ENCODE measurements around the gene FCHSD2.

The FCHSD2 gene

DNA sequence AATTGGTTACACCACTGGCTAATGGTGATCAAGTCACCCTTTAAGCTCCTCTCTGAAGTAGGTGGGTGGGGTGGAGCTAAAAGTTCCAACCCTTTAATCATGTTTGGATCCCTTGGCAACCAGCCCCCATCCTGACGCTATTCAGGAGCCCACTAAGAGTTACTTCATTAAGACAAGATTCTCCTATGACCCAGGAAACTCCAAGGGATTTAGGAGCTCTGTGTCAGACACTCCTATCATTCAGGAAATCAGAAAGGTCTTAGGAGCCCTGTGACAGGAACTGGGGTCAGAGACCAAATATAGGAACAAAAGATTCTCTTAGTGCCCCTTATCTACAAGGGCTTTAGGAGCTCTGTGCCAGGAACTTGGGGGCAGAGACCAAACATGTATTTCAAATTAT is 186.7 kb downstream of the FCHSD2 start:
- H3K9me3 ChIP-seq, result no peaks in the 10 kb centered on the region
- no peak for DNase-seq (ENCODE audit: low spot score in 2 of 2)
- in situ Hi-C loops (cut with MboI; ENCODE audit: low sequenced_read_pairs), result no loop called here
- no peaks in the 10 kb centered on the region for H3K27me3 ChIP-seq (ENCODE audit: low read depth)
- no peaks in the 10 kb centered on the region for H3K4me1 ChIP-seq
- no peak overlapping the region for H3K4me3 ChIP-seq
- no peaks in the 10 kb centered on the region for H3K36me3 ChIP-seq (replicated peaks)

DNA sequence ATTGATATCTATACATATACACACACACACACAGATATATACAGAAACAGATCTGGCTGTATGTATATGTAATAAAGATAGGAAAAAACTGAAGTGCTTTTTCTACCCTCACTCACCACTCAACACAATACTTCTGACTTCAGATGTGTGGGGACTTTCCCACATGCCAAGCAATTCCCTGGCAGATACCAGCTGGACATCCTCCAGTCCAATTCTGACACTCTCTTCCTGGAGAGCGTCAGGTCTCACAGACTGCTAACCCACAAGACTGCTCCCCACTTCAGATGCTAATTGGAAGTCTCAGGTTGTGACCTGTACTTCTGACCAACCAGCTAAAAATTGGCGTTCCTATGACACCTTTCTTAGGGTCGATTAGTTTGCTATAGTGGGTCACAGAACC is 187.3 kb downstream of the FCHSD2 start:
- H3K4me3 ChIP-seq, result no peak overlapping the region
- H3K9me3 ChIP-seq, result no peaks in the 10 kb centered on the region
- in situ Hi-C loops (cut with MboI; ENCODE audit: low sequenced_read_pairs), result no loop called here
- no peak for DNase-seq (ENCODE audit: low spot score in 2 of 2)
- H3K36me3 ChIP-seq (replicated peaks), result no peaks in the 10 kb centered on the region
- no peaks in the 10 kb centered on the region for H3K4me1 ChIP-seq
- H3K27me3 ChIP-seq (ENCODE audit: low read depth), result no peaks in the 10 kb centered on the region

DNA sequence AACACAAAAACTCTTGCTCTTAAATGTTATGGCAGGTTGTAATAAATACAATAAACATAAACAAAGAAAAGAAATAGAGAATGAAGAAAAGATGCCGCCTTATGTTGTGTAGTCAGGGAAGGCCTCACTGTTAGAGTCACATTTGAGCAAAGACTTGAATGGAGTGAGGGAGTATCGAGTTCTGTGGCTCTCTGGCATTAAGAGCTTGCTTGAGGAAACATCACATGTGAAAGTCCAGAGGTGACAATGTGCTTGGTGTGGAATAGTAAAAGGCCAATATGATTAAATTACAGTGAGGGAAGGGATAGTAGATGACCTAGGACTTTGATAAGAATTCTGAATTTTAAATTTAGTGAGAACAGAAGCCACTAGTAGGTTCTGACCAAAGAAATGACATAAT is 188.5 kb downstream of the FCHSD2 start:
- Histone ChIP-seq H3K9me3 (no peaks in the 10 kb centered on the region), H3K27me3 (ENCODE audit: low read depth) (no peaks in the 10 kb centered on the region), H3K36me3 (replicated peaks) (no peaks in the 10 kb centered on the region), H3K4me1 (no peaks in the 10 kb centered on the region), H3K4me3 (no peak overlapping the region)
- DNase-seq (ENCODE audit: low spot score in 2 of 2), result no peak
- in situ Hi-C loops (cut with MboI; ENCODE audit: low sequenced_read_pairs), result no loop called here

DNA sequence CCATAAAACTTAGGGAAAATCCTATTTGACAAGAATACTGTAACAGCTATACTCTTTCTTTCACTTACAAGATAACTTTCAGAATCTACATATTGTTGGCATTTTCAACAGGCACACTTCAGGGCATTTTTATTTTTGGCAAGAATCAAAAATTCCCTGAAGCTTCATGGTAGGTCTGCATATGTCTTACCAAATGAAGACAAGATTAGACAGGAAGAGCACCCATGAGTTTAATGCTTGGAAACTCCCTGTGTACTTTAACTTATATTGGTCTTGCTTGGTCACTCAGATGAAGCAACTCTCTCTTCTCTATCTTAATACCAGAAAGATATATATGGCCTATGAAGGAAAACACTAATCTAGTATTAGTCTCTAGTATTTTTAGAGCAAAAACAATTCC is 190.2 kb downstream of the FCHSD2 start:
- no peaks in the 10 kb centered on the region for H3K27me3 ChIP-seq (ENCODE audit: low read depth)
- in situ Hi-C loops (cut with MboI; ENCODE audit: low sequenced_read_pairs), result no loop called here
- no peak overlapping the region for H3K4me3 ChIP-seq
- H3K9me3 ChIP-seq, result no peaks in the 10 kb centered on the region
- DNase-seq (ENCODE audit: low spot score in 2 of 2), result no peak
- no peaks in the 10 kb centered on the region for H3K36me3 ChIP-seq (replicated peaks)
- H3K4me1 ChIP-seq, result no peaks in the 10 kb centered on the region

DNA sequence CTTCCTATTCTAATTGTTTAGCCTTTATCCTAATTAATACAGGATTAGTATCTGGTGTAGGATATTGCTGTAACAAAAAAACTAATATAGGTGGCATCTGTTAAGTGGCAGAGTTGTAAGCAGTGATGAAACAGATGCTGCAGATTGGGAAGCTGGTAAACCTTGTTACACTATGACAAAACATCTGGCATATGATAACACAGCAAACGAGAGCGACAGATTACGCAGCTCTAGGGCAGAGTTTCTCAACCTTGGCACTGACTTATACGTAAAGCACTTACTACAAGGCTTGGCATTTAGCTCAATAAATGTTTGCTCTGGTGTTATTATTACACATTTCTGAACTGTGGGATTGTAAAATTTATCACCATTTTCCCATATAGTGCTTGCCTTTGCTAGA is 190.9 kb downstream of the FCHSD2 start:
- no peak overlapping the region for H3K4me3 ChIP-seq
- no peak for DNase-seq (ENCODE audit: low spot score in 2 of 2)
- H3K9me3 ChIP-seq, result no peaks in the 10 kb centered on the region
- no peaks in the 10 kb centered on the region for H3K4me1 ChIP-seq
- H3K27me3 ChIP-seq (ENCODE audit: low read depth), result no peaks in the 10 kb centered on the region
- H3K36me3 ChIP-seq (replicated peaks), result no peaks in the 10 kb centered on the region
- in situ Hi-C loops (cut with MboI; ENCODE audit: low sequenced_read_pairs), result no loop called here

DNA sequence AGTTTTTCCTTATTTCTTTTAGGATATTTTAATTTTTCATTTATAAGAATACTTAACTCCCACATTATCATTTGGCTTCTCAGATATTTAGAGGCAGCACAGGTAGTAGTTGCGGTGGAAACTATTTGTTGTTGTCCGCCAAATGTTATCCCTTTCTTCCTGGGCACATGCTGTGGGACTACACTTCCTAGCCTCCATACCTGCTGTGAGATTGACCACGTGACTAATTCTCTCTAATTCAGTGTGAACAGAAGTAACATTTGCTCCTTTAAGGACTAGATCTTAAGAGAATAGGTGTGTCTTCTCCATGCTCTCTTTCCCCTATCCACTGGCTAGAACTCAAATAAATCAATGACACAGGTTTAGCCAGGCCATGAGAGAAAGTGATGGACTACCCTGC is 191.4 kb downstream of the FCHSD2 start:
- Histone ChIP-seq H3K27me3 (ENCODE audit: low read depth) (no peaks in the 10 kb centered on the region), H3K9me3 (no peaks in the 10 kb centered on the region), H3K36me3 (replicated peaks) (no peaks in the 10 kb centered on the region), H3K4me1 (no peaks in the 10 kb centered on the region), H3K4me3 (no peak overlapping the region)
- in situ Hi-C loops (cut with MboI; ENCODE audit: low sequenced_read_pairs), result no loop called here
- no peak for DNase-seq (ENCODE audit: low spot score in 2 of 2)

DNA sequence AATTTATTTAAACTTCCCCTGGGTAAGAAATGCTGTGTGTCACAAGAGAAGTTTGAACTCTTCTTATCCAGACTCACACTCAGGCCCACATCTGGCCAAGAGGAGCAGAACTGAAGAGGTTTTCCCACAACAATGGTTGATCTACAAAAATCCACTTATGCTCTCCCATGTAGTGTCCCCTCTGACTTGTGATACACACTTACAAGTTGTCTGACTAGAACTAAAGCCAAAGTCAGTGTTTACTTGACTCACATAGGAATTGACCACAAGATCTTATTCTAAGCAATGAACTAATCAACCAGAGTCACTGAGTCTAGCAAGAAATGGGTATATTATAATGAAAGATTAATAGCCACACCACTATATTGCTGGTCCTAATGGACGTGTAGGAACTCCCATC is 194.9 kb downstream of the FCHSD2 start:
- H3K36me3 ChIP-seq (replicated peaks), result no peaks in the 10 kb centered on the region
- no peaks in the 10 kb centered on the region for H3K4me1 ChIP-seq
- DNase-seq (ENCODE audit: low spot score in 2 of 2), result no peak
- no peaks in the 10 kb centered on the region for H3K27me3 ChIP-seq (ENCODE audit: low read depth)
- in situ Hi-C loops (cut with MboI; ENCODE audit: low sequenced_read_pairs), result no loop called here
- H3K4me3 ChIP-seq, result no peak overlapping the region
- H3K9me3 ChIP-seq, result no peaks in the 10 kb centered on the region

DNA sequence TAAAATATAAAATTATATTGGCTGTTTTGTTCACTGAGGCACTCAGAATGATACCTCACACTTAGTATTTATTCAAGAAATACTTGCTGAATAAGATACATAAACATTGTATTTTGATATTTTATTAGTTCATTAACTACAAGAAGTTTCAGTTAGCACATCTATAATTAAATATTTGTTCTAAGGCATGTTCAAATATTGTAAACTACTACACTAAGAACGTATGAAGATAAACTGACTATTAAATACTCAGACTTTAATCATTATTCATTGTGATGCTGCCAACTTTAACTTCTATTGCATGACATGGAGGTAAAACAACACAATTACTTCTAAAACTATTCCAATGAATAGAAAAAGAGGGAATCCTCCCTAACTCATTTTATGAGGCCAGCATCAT is 198.5 kb downstream of the FCHSD2 start:
- H3K9me3 ChIP-seq, result no peaks in the 10 kb centered on the region
- in situ Hi-C loops (cut with MboI; ENCODE audit: low sequenced_read_pairs), result no loop called here
- H3K4me3 ChIP-seq, result no peak overlapping the region
- H3K4me1 ChIP-seq, result no peaks in the 10 kb centered on the region
- no peaks in the 10 kb centered on the region for H3K27me3 ChIP-seq (ENCODE audit: low read depth)
- H3K36me3 ChIP-seq (replicated peaks), result no peaks in the 10 kb centered on the region
- DNase-seq (ENCODE audit: low spot score in 2 of 2), result no peak

DNA sequence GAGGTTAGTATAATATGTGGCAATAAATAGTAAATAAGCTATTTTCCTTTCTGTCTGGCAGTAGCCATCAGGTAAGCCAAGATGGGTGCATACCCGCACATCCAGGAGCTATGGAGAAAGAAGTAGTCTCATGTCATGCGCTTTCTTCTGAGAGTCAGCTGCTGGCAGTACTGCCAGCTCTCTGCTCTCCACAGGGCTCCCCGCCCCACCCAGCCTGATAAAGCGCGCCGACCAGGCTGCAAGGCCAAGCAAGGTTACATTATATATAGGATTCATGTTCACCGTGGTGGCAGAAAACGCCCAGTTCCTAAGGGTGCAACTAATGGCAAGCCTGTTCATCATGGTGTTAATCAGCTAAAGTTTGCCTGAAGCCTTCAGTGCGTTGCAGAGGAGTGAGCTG is 201.7 kb downstream of the FCHSD2 start:
- H3K36me3 ChIP-seq (replicated peaks), result no peaks in the 10 kb centered on the region
- DNase-seq (ENCODE audit: low spot score in 2 of 2), result no peak
- H3K4me3 ChIP-seq, result no peak overlapping the region
- no peaks in the 10 kb centered on the region for H3K27me3 ChIP-seq (ENCODE audit: low read depth)
- in situ Hi-C loops (cut with MboI; ENCODE audit: low sequenced_read_pairs), result no loop called here
- H3K4me1 ChIP-seq, result no peaks in the 10 kb centered on the region
- no peaks in the 10 kb centered on the region for H3K9me3 ChIP-seq

DNA sequence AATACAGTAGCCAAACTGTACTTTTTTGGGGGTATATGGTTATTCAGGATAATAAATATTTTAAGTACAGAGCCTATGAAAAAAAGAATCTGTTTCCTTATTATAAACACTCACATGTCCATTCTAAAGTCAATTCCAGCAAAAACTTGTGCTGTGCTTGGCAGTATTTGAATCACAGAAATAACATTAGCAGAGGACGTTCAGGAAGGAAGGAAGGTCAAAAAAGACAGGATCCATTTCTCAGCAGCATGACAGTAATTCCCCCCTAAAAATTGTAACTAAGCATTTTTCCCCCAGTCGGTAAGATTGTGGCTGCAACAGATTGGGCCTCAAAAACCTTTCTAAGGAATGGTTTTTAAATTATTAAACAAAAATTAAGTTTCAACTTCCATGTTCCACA is 203.1 kb downstream of the FCHSD2 start:
- Histone ChIP-seq H3K4me3 (no peak overlapping the region), H3K27me3 (ENCODE audit: low read depth) (no peaks in the 10 kb centered on the region), H3K36me3 (replicated peaks) (no peaks in the 10 kb centered on the region), H3K9me3 (no peaks in the 10 kb centered on the region), H3K4me1 (no peaks in the 10 kb centered on the region)
- in situ Hi-C loops (cut with MboI; ENCODE audit: low sequenced_read_pairs), result no loop called here
- DNase-seq (ENCODE audit: low spot score in 2 of 2), result no peak

DNA sequence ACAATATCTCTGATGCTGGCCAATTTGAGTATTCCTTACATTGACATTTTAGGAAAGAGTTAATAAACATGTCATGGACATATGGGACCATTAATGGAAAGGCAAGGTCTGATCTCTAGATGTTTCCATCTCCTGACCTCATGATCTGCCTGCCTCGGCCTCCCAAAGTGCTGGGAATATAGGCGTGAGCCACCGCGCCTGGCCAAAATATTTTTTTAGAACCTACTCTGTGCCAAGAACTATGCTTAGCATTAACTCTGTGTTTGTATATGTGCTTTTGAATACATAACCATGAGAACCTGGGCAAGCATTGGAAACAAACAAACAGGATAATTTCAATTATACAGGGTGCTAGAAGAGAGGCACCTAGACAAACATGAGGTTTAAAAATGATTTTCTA is 204.7 kb downstream of the FCHSD2 start:
- Histone ChIP-seq H3K4me1 (no peaks in the 10 kb centered on the region), H3K27me3 (ENCODE audit: low read depth) (no peaks in the 10 kb centered on the region), H3K4me3 (no peak overlapping the region), H3K36me3 (replicated peaks) (no peaks in the 10 kb centered on the region), H3K9me3 (no peaks in the 10 kb centered on the region)
- no peak for DNase-seq (ENCODE audit: low spot score in 2 of 2)
- in situ Hi-C loops (cut with MboI; ENCODE audit: low sequenced_read_pairs), result no loop called here

DNA sequence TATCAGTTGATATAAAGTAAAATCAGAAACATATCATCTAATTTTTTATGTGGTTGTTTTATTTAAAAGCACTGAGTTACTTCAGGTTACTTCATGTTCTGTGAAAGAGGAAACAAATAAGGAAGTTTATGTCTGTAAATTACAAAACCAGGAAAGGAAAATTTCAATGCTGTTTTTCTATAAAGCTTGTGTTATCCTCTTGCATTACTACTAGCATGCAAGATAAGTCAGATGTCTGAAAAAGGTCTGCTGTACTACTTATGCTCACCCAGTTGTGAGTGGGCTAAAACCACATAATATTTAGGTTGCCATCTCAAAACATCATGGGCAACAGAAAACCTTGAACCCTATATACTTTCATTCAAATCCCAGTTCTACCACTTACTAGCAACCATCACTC is 206.4 kb downstream of the FCHSD2 start:
- no peaks in the 10 kb centered on the region for H3K4me1 ChIP-seq
- H3K27me3 ChIP-seq (ENCODE audit: low read depth), result no peaks in the 10 kb centered on the region
- no peaks in the 10 kb centered on the region for H3K9me3 ChIP-seq
- DNase-seq (ENCODE audit: low spot score in 2 of 2), result no peak
- no peak overlapping the region for H3K4me3 ChIP-seq
- in situ Hi-C loops (cut with MboI; ENCODE audit: low sequenced_read_pairs), result no loop called here
- H3K36me3 ChIP-seq (replicated peaks), result no peaks in the 10 kb centered on the region

DNA sequence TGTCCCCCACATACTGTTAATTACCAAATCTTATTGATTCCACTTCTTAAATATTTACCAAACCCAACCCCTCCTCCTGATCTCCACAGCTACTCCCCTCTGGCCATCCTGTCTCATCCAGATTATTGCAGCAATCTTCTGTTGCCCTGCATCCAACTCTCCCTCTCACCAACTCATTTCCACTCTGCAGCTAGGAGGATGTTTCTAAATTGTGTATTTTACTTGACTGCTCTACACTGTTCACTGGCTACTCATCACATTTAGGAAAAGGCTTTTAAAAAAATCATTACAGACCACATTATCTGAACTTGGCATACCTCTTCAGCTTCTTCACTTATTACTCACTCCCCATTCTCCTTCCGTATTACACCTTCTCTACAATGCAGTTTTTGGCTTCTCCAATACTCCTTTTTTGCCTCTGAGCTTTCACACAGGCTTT is 210.0 kb downstream of the FCHSD2 start:
- DNase-seq (ENCODE audit: low spot score in 2 of 2), result no peak
- Histone ChIP-seq H3K27me3 (ENCODE audit: low read depth) (no peaks in the 10 kb centered on the region), H3K4me1 (no peaks in the 10 kb centered on the region), H3K36me3 (replicated peaks) (no peaks in the 10 kb centered on the region), H3K4me3 (no peak overlapping the region), H3K9me3 (no peaks in the 10 kb centered on the region)
- in situ Hi-C loops (cut with MboI; ENCODE audit: low sequenced_read_pairs), result no loop called here

DNA sequence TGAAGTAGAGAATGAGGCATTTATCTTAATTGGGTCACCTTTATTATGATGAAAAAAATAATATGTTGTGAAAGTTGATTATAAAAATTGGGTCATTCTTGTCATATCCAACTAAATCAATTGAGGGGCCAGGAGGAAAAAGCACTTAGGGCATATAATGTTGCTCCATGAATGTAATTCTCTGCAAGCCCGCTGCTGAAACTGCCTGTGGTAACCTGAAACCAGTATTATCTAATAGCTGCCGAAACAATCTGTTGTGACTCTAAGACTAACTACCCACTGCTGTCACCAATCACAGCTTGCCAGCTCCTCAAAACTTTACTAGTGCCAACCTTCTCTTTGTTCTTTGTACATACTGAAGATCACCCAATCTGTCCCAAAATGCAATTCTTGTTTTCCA is 212.1 kb downstream of the FCHSD2 start:
- in situ Hi-C loops (cut with MboI; ENCODE audit: low sequenced_read_pairs), result no loop called here
- DNase-seq (ENCODE audit: low spot score in 2 of 2), result no peak
- Histone ChIP-seq H3K36me3 (replicated peaks) (no peaks in the 10 kb centered on the region), H3K9me3 (no peaks in the 10 kb centered on the region), H3K4me1 (no peaks in the 10 kb centered on the region), H3K4me3 (no peak overlapping the region), H3K27me3 (ENCODE audit: low read depth) (no peaks in the 10 kb centered on the region)

DNA sequence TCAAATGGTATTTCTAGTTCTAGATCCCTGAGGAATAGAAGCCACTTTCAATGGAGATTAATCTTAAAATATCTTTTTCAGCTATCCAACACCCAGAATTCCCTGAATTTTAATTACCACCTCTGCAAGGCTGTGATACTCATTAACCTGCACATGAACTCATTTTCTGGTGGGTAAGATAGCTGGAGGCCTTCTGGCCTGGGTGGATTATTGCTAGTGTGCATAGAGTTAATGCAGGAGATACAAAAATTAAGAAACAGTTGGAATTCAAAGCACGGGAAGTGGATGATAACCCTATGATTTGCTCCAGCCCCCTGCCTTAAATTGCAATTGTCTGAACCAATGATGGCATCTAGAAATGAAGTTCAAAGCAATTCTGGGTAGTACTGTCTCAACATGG is 212.9 kb downstream of the FCHSD2 start:
- in situ Hi-C loops (cut with MboI; ENCODE audit: low sequenced_read_pairs), result no loop called here
- Histone ChIP-seq H3K4me3 (no peak overlapping the region), H3K9me3 (no peaks in the 10 kb centered on the region), H3K36me3 (replicated peaks) (no peaks in the 10 kb centered on the region), H3K27me3 (ENCODE audit: low read depth) (no peaks in the 10 kb centered on the region), H3K4me1 (no peaks in the 10 kb centered on the region)
- no peak for DNase-seq (ENCODE audit: low spot score in 2 of 2)

Measured in HAP-1 (cell line).